OCI-LY1 (cell line): ENCODE measurements around the gene RASD2.

Experiments used
- CTCF ChIP-seq: fragments of 200-600 bp; sonication (generic), shearing (Covaris generic); IDR thresholded peaks from 2 replicates; pipeline ENCODE4 v1.5.1; 2017; ENCODE audit warnings: mild to moderate bottlenecking, antibody characterized with exemption, low read length, moderate library complexity, mixed read lengths
- EZH2 ChIP-seq: fragments of 200-600 bp; sonication (generic), shearing (Covaris generic); IDR thresholded peaks from 2 replicates; pipeline ENCODE4 v1.8.0; 2017; ENCODE audit warnings: borderline replicate concordance, mixed run types, mild to moderate bottlenecking, antibody characterized with exemption, low read length, moderate library complexity, mixed read lengths

GRCh38 chr22:35555946-35556547, 15.4 kb downstream of the RASD2 start:
- TF ChIP-seq CTCF (no peak), EZH2 (no peak)
